Hepatocyte (in vitro differentiated cells): ENCODE measurements around the gene DSE.

Experiments used
- EZH2 ChIP-seq: fragments of 200-600 bp; sonication (generic); IDR thresholded peaks from 2 replicates; pipeline ENCODE4 v1.6.1; 2016; ENCODE audit warnings: antibody characterized with exemption, mild to moderate bottlenecking, borderline replicate concordance
- TF ChIP-seq, protein P1 (sequence below): fragments of 200-600 bp; sonication (generic); IDR thresholded peaks from 2 replicates; pipeline ENCODE4 v1.5.1; 2016; ENCODE audit warnings: antibody characterized with exemption, mild to moderate bottlenecking; ENCODE audit not compliant: poor library complexity

DNA sequence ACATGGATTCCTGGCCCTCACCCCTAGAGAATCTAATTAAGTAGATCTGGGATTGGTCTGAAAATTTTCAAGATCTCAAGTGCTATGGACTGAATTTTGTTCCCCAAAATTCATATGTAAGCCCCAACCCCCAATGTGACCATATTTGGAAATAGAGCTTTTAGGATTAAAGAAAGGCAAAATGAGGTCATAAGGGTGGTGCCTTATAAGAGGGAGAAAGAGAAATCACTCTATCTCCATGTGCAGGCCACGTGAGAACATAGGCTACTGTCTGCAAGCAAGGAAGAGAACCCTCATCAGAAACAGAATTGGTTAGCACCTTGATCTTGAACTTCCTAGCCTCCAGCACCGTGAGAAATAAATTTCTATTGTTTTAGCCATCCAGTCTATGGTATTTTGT, 8.5 kb upstream of the DSE start:
- TF ChIP-seq, protein P1, sequence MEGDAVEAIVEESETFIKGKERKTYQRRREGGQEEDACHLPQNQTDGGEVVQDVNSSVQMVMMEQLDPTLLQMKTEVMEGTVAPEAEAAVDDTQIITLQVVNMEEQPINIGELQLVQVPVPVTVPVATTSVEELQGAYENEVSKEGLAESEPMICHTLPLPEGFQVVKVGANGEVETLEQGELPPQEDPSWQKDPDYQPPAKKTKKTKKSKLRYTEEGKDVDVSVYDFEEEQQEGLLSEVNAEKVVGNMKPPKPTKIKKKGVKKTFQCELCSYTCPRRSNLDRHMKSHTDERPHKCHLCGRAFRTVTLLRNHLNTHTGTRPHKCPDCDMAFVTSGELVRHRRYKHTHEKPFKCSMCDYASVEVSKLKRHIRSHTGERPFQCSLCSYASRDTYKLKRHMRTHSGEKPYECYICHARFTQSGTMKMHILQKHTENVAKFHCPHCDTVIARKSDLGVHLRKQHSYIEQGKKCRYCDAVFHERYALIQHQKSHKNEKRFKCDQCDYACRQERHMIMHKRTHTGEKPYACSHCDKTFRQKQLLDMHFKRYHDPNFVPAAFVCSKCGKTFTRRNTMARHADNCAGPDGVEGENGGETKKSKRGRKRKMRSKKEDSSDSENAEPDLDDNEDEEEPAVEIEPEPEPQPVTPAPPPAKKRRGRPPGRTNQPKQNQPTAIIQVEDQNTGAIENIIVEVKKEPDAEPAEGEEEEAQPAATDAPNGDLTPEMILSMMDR: no peak
- TF ChIP-seq EZH2: no peak
